Muscle of back (tissue), 11 donors: Measurements from ENCODE around the gene UBE2N. TPM values are rescaled to one million over a fixed set of nuclear protein-coding genes. Genes with fewer than 3 reads are reported as not detected.
A peak's percentile ranks its signal among the peaks of the same experiment; 100 is the strongest.
"Not testable (repeated sequence)": the region's sequence is repeated elsewhere in the genome, so short reads cannot be mapped to it uniquely, and the experiment has no call there.

Experiments
- DNase-seq, 3 donors: peaks; one replicate each; pipeline versions ENCODE4 v3.0.0 to v3.0.0-alpha.2; 2013
- polyA plus RNA-seq, 10 donors: library from polyadenylated mRNA; unstranded; fragments of 120-200 nt; gene quantifications; one replicate each; pipeline ENCODE4 v1.2.1, GENCODE V29; 2013; ENCODE audit not compliant: insufficient read length in 10 of 10

Gene UBE2N
- polyA plus RNA-seq, 10 donors = 90.2 to 123 (median 105) TPM

- no peak for DNase-seq
Observed at GRCh38 chr12:93448796-93449195, 7.0 kb upstream of the UBE2N start.

- no peak for DNase-seq
Observed at GRCh38 chr12:93447555-93448290, 6.0 kb upstream of the UBE2N start.

GRCh38 chr12:93443576-93443975 lies 1.8 kb upstream of the UBE2N start:
- DNase-seq = no peak

GRCh38 chr12:93442411-93443340 lies 929 bp upstream of the UBE2N start:
- no peak for DNase-seq

GRCh38 chr12:93441081-93441616 lies 598 bp downstream of the UBE2N start:
- peak in 2 of 3 donors; percentile 44 to 79 for DNase-seq

GRCh38 chr12:93440043-93440835 lies 1.5 kb downstream of the UBE2N start:
- DNase-seq = peak in 1 of 3 donors; percentile 16

- DNase-seq = no peak
Observed at GRCh38 chr12:93438266-93439050, 3.3 kb downstream of the UBE2N start.

- DNase-seq = peak in 1 of 3 donors; percentile 32
Observed at GRCh38 chr12:93434256-93434865, 7.4 kb downstream of the UBE2N start.

- DNase-seq = not testable (repeated sequence)
Observed at GRCh38 chr12:93432031-93432430, 9.7 kb downstream of the UBE2N start.

- DNase-seq = no peak
Observed at GRCh38 chr12:93430280-93430679, 11.5 kb downstream of the UBE2N start.

GRCh38 chr12:93429852-93430251 lies 11.9 kb downstream of the UBE2N start:
- no peak for DNase-seq

- DNase-seq = no peak
Observed at GRCh38 chr12:93429448-93429847, 12.3 kb downstream of the UBE2N start.

- peak in 1 of 3 donors; percentile 35 for DNase-seq
Observed at GRCh38 chr12:93427779-93428564, 13.8 kb downstream of the UBE2N start.

GRCh38 chr12:93426412-93426805 lies 15.3 kb downstream of the UBE2N start:
- no peak for DNase-seq

- peak in 1 of 3 donors; percentile 63 for DNase-seq
Observed at GRCh38 chr12:93425736-93426411, 15.9 kb downstream of the UBE2N start.

GRCh38 chr12:93422050-93422449 lies 19.7 kb downstream of the UBE2N start:
- DNase-seq = no peak

- DNase-seq = peak; percentile 45 to 67 (median 47)
Observed at GRCh38 chr12:93419388-93420034, 22.2 kb downstream of the UBE2N start.

GRCh38 chr12:93417967-93418480 lies 23.7 kb downstream of the UBE2N start:
- DNase-seq = no peak
